Brain microvascular endothelial cell (primary cell): ENCODE measurements around the gene CDRT15L2.
"Not testable (repeated sequence)": the region's sequence is repeated elsewhere in the genome, so short reads cannot be mapped to it uniquely, and the experiment has no call there.

Source experiments
- DNase-seq: peaks from one replicate; pipeline ENCODE4 v3.0.0-alpha.2; 2020
- H3K27ac ChIP-seq: fragments of 250-450 bp; sonication (Bioruptor Pico); 2 replicates; pipeline ENCODE4 v1.5.1; 2020; ENCODE audit warnings: mild to moderate bottlenecking, moderate library complexity
- H3K27me3 ChIP-seq: fragments of 250-450 bp; sonication (Bioruptor Pico); replicated peaks from 2 replicates; pipeline ENCODE4 v1.5.1; 2020; ENCODE audit warnings: mild to moderate bottlenecking
- H3K36me3 ChIP-seq: fragments of 250-450 bp; sonication (Bioruptor Pico); replicated peaks from 2 replicates; pipeline ENCODE4 v1.5.1; 2020; ENCODE audit warnings: mild to moderate bottlenecking
- H3K4me3 ChIP-seq: 2 replicates; pipeline ENCODE4 v1.5.1; 2011; ENCODE audit warnings: low read depth, mild to moderate bottlenecking, control low read depth, low read length, moderate library complexity
- CTCF ChIP-seq: IDR thresholded peaks from 2 replicates; pipeline ENCODE4 v1.5.1; 2011; ENCODE audit warnings: low read depth, mild to moderate bottlenecking, moderate library complexity, low read length, control low read depth, inconsistent platforms; ENCODE audit errors: missing control alignments
- in situ Hi-C: cut with HindIII; loops from 2 replicates; pipeline ENCODE4 v1.10.0; 2017; ENCODE audit warnings: low sequenced_read_pairs, low pct_ligation_motif_present

Gene CDRT15L2

GRCh38 chr17:20605568-20605967 lies 26.0 kb downstream of the CDRT15L2 start:
- in situ Hi-C loops, H3K36me3 ChIP-seq, DNase-seq, H3K27ac ChIP-seq, H3K27me3 ChIP-seq, H3K4me3 ChIP-seq: not testable (repeated sequence)

- H3K36me3 ChIP-seq, DNase-seq, in situ Hi-C loops, H3K4me3 ChIP-seq, H3K27ac ChIP-seq, H3K27me3 ChIP-seq: not testable (repeated sequence)
Measured at GRCh38 chr17:20609490-20609889, 30.0 kb downstream of the CDRT15L2 start.

GRCh38 chr17:20611309-20611708 lies 31.8 kb downstream of the CDRT15L2 start:
- Histone ChIP-seq H3K36me3 (no peaks in the 10 kb centered on the region), H3K4me3 (no peak overlapping the region), H3K27ac (no peak overlapping the region), H3K27me3 (no peaks in the 10 kb centered on the region)
- in situ Hi-C loops = no loop called here
- TF ChIP-seq CTCF = no peak
- no peak for DNase-seq

- TF ChIP-seq CTCF = no peak
Measured at GRCh38 chr17:20612635-20613034, 33.1 kb downstream of the CDRT15L2 start.

GRCh38 chr17:20613248-20613647 lies 33.7 kb downstream of the CDRT15L2 start:
- Histone ChIP-seq H3K27ac (no peak overlapping the region), H3K36me3 (no peaks in the 10 kb centered on the region), H3K27me3 (no peaks in the 10 kb centered on the region), H3K4me3 (no peak overlapping the region)
- DNase-seq = no peak
- no peak for TF ChIP-seq CTCF
- in situ Hi-C loops = no loop called here

More at GRCh38 chr17:20612635-20613034, 33.1 kb downstream of the CDRT15L2 start:
- in situ Hi-C loops = no loop called here
- H3K27me3 ChIP-seq = no peaks in the 10 kb centered on the region
- DNase-seq = no peak
- no peak overlapping the region for H3K27ac ChIP-seq
- H3K36me3 ChIP-seq = no peaks in the 10 kb centered on the region
- H3K4me3 ChIP-seq = no peak overlapping the region

DNA sequence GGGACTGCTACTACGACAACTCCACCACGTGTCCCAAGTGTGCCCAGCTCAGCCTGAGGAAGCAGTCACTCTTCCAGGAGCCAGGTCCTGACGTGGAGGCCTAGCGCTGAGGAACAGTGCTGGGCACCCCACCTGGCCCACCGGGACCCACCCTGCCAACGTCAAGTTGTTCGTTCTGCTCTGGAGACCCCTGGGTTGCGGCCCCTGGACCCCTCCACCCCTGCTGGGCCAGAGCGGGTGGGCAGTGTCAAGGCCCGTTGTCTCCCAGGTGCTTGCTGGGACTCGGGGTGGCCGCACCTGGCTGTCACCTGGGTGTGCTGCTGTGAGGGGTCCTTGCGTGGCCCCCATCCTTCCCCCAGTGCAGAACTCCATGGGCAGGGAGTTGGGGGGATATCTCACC lies 34.4 kb downstream of the CDRT15L2 start:
- no peak for DNase-seq
- Histone ChIP-seq H3K27me3 (no peaks in the 10 kb centered on the region), H3K27ac (no peak overlapping the region), H3K4me3 (no peak overlapping the region), H3K36me3 (no peaks in the 10 kb centered on the region)
- in situ Hi-C loops = no loop called here
- no peak for TF ChIP-seq CTCF

GRCh38 chr17:20615461-20615860 lies 35.9 kb downstream of the CDRT15L2 start:
- H3K4me3 ChIP-seq, in situ Hi-C loops, DNase-seq, H3K27me3 ChIP-seq, H3K36me3 ChIP-seq, H3K27ac ChIP-seq: not testable (repeated sequence)
